ENCODE measurements around the gene MACROH2A1.

DNA sequence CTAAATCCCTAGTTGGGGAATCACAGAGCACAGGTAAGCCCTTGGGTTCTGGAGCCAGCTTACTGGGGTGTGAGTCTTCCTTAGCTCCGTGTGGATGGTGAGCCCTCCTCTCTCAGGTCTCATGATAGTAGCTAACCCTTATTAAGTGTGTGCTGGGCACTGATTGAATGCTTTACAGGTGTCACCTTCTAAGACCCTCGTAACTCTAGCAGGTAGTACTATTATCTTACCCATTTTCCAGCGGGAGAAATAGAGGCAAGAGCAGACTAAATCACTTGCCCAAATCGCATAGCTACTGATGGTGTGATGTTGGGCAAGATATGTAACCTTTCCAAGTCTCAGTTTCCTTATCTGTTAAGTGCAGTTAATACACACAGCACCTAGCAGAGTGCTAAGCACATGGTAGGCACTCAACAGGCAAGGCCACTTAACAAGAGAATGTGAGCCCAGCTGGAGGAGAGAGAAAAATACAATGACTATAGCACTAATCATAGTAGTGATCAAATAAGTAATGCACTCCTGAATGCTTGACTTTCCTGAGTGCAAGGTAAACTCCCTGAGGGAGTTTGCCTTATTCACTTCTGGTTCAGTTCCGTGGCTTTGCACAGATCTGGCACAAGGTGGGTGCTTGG lies 48.4 kb upstream of the MACROH2A1 start, which contains the start of gene DCANP1:
- TF ChIP-seq, protein P1, sequence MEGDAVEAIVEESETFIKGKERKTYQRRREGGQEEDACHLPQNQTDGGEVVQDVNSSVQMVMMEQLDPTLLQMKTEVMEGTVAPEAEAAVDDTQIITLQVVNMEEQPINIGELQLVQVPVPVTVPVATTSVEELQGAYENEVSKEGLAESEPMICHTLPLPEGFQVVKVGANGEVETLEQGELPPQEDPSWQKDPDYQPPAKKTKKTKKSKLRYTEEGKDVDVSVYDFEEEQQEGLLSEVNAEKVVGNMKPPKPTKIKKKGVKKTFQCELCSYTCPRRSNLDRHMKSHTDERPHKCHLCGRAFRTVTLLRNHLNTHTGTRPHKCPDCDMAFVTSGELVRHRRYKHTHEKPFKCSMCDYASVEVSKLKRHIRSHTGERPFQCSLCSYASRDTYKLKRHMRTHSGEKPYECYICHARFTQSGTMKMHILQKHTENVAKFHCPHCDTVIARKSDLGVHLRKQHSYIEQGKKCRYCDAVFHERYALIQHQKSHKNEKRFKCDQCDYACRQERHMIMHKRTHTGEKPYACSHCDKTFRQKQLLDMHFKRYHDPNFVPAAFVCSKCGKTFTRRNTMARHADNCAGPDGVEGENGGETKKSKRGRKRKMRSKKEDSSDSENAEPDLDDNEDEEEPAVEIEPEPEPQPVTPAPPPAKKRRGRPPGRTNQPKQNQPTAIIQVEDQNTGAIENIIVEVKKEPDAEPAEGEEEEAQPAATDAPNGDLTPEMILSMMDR (IDR thresholded peaks at IDR 0.05; ENCODE audit: low read depth, low read length) = no peak
- TF ChIP-seq EZH2phosphoT487 (IDR thresholded peaks at IDR 0.05; ENCODE audit: low read depth) = no peak

Measured in OCI-LY3 (cell line).